Activated CD4-positive, CD25-positive, alpha-beta regulatory T cell treated with anti-CD3 and anti-CD28 coated beads, Interleukin-2, amount 50 U/mL, for 24 hours (primary cell): ENCODE data around the gene AUTS2.

Source experiments
- ATAC-seq, 2 donors: fragments of 150-1000 bp; cut with Tn5 transposase; one replicate each; pipeline ENCODE4 v1.10.0; 2021; ENCODE audit warnings: mild to moderate bottlenecking in 1 of 2, moderate library complexity in 1 of 2

Gene AUTS2

GRCh38 chr7:70334871-70335270 is 736.6 kb downstream of the AUTS2 start:
- no peak for ATAC-seq

DNA sequence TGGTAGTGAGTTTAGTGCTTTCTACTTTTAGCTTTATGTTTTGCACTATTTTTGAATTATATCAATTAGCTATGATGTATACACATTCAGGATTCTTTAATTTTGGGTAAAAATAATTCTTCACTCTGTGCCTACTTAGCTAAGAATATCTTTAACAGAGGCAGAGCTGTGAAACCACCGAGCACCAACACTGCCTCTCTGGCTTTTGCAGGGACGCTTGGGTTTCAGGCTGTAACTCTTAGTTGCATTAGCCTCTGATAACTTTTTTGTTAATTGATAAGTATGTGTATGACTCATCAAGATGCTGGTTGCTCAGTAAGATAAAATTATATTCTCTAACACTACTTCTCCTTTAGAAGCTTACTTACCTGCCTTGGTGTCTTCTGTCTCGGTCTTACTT is 738.3 kb downstream of the AUTS2 start:
- no peak for ATAC-seq

DNA sequence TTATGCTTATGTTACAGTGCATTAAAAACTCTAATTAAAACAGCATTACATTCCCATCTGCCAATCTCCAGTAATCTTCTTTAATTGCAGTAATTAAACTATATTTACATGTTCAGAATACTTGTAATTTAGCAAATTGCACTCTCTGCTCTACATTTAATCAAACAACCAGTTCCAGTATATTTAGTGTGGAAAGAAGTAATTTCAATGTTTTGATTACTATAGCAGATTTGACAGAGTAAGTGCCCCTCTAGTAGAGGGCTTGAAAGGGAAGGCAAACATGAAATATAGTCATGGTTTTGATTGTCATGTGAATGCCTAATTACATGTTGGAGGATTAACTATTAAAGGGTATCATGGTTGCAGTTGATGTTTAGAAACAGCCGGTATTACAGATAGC is 739.7 kb downstream of the AUTS2 start:
- ATAC-seq, result no peak

- ATAC-seq, result no peak
Observed at GRCh38 chr7:70340236-70340635, 742.0 kb downstream of the AUTS2 start.

GRCh38 chr7:70341446-70341845 is 743.2 kb downstream of the AUTS2 start:
- no peak for ATAC-seq

GRCh38 chr7:70343519-70343918 is 745.2 kb downstream of the AUTS2 start:
- no peak for ATAC-seq

DNA sequence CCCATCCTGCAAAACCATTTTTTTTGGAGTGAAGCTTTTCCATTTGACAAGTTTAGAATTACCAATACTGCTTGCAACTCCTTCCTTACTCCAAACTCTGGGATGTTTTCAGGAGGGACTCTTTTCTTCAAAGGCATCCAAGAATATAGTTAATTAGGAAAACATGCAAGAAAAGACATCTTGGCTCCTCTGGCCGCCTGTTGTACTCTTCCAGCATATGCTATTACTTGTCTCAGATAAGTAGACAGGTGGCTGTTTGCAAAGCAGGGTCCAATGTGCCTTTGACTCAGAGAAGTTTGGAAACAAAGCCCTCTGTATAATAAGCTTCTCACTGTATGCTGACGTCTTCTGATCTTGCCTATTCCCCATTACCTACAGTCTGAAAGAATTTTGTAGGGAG is 746.5 kb downstream of the AUTS2 start:
- no peak for ATAC-seq

GRCh38 chr7:70346844-70347462 is 748.7 kb downstream of the AUTS2 start:
- ATAC-seq, result no peak

- peak in 1 of 2 donors; percentile 13 for ATAC-seq
Observed at GRCh38 chr7:70347463-70348254, 749.4 kb downstream of the AUTS2 start.

- ATAC-seq, result no peak
Observed at GRCh38 chr7:70349031-70349430, 750.8 kb downstream of the AUTS2 start.

DNA sequence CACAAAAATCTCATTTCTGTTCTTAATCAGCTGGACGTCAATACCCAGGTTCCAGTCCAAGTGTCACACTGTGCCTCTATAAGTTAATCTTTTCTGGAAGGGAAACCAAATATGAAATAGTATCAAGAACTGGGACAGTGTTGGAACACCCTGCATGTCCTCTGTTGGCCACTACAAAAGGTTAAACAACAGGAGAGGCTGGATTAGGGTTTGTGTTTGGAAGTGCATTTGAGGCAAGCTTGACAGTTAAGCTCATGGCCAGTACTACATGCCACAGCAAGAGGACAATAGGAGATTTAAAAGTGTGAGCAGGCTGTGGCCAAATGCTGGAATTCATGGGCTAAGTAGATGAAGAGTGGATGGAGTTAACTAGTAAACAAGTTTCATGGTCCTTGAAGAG is 751.5 kb downstream of the AUTS2 start:
- ATAC-seq, result no peak

DNA sequence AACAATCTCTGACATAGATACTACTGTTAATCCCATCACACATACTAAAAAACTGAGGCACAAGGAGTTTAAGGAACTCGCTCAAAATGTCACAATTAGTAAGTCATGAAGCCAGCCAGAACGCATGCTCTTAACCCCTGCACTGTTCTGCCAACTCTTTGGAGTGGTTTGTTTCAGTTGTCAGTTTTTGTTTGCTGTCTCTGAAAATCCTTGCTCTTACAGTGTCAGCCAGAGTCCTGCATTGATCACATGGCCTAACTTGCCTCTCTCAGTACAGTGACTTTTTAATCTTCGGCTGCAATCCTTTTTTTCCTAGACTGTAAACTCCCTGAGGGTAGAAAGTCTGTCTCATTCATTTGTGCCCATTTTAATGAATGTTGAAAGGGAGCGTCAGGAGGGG is 753.8 kb downstream of the AUTS2 start:
- no peak for ATAC-seq

DNA sequence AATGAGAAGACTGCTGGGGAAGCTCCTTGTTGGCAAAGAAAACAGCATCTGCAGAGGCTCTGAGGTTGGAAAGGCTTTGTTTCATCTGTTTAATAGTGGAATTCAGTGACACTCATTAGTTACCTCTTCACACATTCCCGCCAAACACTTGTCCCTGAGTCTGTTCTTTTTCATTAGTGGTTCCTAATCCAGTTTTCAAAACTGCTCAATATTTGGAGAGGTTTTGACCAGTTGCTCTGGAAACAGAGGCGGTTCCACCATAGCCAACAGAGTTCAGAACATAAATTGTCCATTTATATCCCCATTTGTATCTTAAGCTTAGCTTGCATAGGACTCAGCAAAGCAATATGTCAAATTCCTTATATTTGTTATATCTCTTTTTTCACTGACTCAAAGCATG is 754.6 kb downstream of the AUTS2 start:
- ATAC-seq, result no peak

- ATAC-seq, result no peak
Observed at GRCh38 chr7:70353330-70353945, 755.2 kb downstream of the AUTS2 start.

DNA sequence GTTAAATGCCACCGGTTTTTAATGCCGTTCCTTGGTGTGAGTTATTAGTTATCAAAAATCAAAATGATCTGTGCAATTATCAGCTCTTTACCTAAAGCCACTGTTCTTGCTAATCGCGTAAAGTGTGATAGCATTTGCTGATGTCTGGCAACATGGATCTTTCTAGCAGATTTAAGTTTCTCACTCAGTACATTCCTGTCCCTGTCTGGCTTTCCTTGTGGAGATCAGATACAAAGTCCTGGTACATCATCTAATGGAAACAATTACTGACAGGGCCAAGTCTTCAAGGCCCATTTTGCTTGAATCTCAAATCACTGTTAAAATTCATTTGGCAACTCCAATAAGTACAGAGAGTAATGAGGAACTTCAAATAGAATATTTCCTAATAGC is 755.7 kb downstream of the AUTS2 start:
- ATAC-seq, result no peak

DNA sequence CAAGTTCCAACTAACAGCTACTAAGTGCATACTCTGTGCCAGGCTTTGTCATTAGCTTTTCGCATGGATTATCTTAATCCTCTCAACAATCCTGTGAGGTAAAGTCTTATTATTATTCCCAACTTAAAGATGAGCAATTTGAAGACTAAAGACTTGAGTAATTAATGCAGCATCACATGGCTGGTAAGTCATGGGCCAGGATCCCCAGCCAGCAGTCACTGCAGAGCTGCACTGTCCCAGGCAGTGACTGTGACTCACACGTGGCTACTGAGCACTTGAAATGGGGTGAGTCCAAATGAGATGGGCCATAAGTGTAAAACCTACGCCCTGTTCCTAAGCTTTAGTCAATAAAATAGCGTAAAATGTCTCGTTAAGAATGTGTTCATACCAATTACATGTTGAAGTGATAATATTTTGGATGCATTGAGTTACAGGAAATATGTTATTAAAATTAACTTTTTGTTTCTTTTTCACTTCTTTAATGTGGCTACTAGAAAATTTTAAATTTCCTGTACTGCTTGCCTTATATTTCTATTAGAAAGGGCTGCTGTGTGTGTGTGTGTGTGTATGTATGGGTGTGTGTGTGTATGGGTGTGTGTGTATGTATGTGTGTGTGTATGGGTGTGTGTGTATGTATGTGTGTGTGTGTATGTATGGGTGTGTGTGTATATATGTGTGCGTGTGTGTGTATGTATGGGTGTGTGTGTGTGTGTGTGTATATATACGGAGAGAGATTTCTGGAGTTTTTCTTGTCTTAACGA is 756.3 kb downstream of the AUTS2 start:
- peak; percentile 42 to 53 for ATAC-seq

DNA sequence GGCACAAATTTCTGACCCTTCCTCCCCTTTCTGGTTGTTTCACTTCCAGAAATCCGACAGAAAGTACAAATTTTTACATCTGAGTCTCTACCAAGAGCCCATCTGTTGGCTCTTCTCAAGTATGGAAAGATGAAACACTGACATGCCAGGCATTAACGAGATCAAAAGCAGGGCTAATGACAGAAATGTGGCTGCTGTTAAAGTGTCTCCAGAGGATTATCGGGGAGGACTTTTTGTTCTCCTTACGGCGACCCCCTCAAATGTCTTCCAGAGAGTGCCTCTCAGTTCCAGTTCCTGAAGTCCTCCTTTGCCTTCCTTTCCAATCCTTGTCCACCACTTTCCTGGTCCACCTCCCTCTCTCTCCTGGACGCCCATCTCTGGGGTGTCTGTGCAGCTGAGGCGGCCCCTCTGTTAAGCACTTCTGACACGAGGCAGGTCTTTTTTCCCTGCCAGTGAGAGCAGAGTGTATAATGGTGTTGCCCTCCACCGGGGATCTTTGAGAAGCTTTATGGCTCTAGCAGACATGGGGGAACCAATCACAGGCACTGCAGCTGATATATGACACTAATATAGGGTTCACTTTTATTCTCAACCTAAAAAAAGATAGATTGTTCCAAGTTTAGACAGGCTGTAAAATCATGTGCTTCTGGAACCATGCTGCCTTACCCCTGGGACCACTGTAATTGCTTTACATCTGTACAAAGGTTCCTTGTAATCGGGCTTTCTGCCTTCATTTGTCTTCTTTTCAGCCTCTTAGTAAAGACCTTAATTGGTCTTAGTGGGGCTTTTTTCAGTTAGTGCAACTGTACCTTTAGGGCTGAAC is 757.1 kb downstream of the AUTS2 start:
- no peak for ATAC-seq

- ATAC-seq, result no peak
Observed at GRCh38 chr7:70356085-70356786, 758.0 kb downstream of the AUTS2 start.

DNA sequence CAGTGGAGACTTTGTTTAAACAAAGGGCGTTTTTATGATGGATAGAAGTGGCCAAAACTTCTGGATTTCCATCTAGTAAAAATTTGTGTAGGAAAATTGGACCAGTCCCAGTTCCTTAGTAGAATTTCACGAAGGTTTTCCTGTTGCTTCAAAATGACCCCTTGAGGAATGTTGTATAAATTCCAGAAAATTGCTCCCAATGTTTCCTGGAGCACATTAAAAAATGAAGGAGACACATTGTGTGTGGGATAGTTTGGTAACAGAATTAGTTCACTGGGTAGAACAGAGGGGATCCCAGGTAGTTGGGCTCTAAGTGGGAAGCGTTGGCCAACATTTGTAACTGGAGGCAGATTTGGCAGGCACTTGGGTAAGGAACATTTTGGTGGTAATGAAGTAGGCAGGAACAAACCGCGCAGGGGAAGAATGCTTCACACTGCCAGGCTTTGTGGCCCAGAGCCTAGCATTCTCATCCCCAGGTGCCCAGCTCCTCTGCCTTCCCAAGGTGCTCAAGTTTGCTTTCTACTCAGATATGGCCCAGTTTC is 758.6 kb downstream of the AUTS2 start:
- no peak for ATAC-seq

GRCh38 chr7:70360557-70360956 is 762.3 kb downstream of the AUTS2 start:
- ATAC-seq, result no peak

- peak; percentile 38 to 41 for ATAC-seq
Observed at GRCh38 chr7:70361821-70362220, 763.5 kb downstream of the AUTS2 start.
